ENCODE measurements around the gene FMOD.

FMOD gene

DNA sequence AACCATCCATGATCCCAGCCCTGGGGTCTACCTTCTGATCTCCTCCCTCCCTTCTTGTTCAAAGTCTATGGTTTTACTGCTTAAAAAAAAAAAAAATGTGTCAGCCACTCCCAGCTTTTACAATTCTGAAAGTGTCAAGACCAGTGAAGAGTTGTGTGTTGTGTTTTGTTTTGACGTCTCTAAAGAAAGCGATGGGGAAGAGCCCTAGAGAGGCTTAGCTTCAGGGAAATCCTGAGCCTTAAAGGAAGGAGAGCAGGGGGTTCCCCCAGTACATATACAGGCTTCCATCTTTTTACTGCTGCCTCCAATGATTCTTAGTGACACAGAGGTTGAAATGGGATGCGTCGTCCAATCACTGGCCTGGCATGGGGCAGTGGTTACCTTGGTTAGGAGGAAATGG is 13.9 kb upstream of the FMOD start:
- ChIA-PET CTCF (interaction anchor here (2.6 to 22.0 kb wide), 3 partner anchors 15 to 96 kb away, joined by 8 to 292 read pairs (median 12); no protein-coding TSS in a partner anchor), POLR2A (no interaction called here)
- DNase-seq (ENCODE audit: extremely low spot score): no peak
- TF ChIP-seq CTCF (IDR thresholded peaks at IDR 0.05; ENCODE audit: control extremely low read depth, extremely low read depth, low read depth, missing control alignments): no peak

- POLR2A ChIA-PET: no interaction called here
- CTCF ChIA-PET: interaction anchor here (2.6 to 22.0 kb wide), 3 partner anchors 16 to 96 kb away, joined by 8 to 292 read pairs (median 12); no protein-coding TSS in a partner anchor
- TF ChIP-seq CTCF (IDR thresholded peaks at IDR 0.05; ENCODE audit: control extremely low read depth, extremely low read depth, low read depth, missing control alignments): no peak
- DNase-seq (ENCODE audit: extremely low spot score): no peak
Measured at GRCh38 chr1:203364094-203364801, 13.3 kb upstream of the FMOD start.

DNA sequence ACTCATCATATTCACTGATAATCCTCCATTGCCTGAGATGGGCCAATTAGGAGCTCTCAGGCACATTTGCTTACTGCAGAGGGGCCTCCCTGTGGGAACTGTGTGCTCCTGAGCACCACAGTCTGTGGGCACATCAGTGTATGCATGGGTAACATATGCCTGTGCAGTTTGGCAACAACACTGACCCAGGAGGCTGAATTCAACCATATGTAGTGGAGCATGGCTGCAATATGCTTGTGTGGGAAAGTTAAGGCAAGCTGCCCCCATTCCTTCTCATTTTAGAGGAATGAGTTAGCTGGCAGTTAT is 11.8 kb upstream of the FMOD start:
- POLR2A ChIA-PET: no interaction called here
- CTCF ChIA-PET: interaction anchor here (0.8 to 22.0 kb wide), 4 partner anchors 10 to 22 kb away, joined by 3 to 292 read pairs (median 5); no protein-coding TSS in a partner anchor

GRCh38 chr1:203361945-203362719 is 11.2 kb upstream of the FMOD start:
- POLR2A ChIA-PET: no interaction called here
- TF ChIP-seq CTCF (IDR thresholded peaks at IDR 0.05; ENCODE audit: control extremely low read depth, extremely low read depth, low read depth, missing control alignments): no peak
- CTCF ChIA-PET: interaction anchor here (0.8 to 22.0 kb wide), 4 partner anchors 10 to 22 kb away, joined by 3 to 292 read pairs (median 5); no protein-coding TSS in a partner anchor
- no peak for DNase-seq (ENCODE audit: extremely low spot score)

More for the DNA sequence above, 11.8 kb upstream of the FMOD start:
- no peak for TF ChIP-seq CTCF (IDR thresholded peaks at IDR 0.05; ENCODE audit: control extremely low read depth, extremely low read depth, low read depth, missing control alignments)
- no peak for DNase-seq (ENCODE audit: extremely low spot score)

GRCh38 chr1:203360547-203361185 is 9.7 kb upstream of the FMOD start:
- no peak for TF ChIP-seq CTCF (IDR thresholded peaks at IDR 0.05; ENCODE audit: control extremely low read depth, extremely low read depth, low read depth, missing control alignments)
- no peak for DNase-seq (ENCODE audit: extremely low spot score)
- CTCF ChIA-PET: interaction anchor here (1.0 to 22.0 kb wide), 4 partner anchors 8 to 116 kb away, joined by 3 to 292 read pairs (median 4); no protein-coding TSS in a partner anchor
- POLR2A ChIA-PET: no interaction called here

DNA sequence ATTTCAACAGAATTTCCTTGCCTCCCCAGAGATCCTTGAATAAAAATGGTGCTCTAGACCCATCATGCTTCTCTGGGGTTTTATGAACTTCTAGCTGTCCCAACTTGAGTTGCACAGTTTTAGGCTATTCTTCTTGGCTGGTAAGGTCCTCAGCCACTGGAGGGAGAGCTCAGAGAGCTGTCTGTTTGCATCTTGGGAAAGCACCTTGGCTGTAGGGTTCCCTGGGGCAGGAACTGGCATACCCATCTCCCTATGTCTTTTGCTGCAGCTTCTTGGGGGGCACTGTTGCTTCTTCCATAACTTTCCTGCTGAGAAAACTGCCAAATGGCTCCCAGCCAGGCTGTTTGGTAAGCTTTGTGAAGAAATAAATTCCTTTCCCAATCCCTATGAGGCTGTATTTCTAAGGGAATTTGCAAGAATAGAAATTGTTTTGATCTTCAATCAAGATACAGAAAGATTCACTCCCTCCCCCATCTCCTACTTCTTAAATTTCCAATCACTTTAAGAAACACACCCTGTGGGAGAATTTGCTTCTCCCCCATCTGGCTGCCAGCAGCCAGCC is 8.2 kb upstream of the FMOD start:
- no peak for TF ChIP-seq CTCF (IDR thresholded peaks at IDR 0.05; ENCODE audit: control extremely low read depth, extremely low read depth, low read depth, missing control alignments)
- DNase-seq (ENCODE audit: extremely low spot score): no peak
- CTCF ChIA-PET: interaction anchor here (1.0 to 22.0 kb wide), 4 partner anchors 18 to 129 kb away, joined by 4 to 292 read pairs (median 12); no protein-coding TSS in a partner anchor
- POLR2A ChIA-PET: no interaction called here
